Thymus (tissue), 14 donors: ENCODE data around the gene MAGEA3. TPM values are rescaled to one million over a fixed set of nuclear protein-coding genes. Genes with fewer than 3 reads are reported as not detected.
"Not testable (repeated sequence)": the region's sequence is repeated elsewhere in the genome, so short reads cannot be mapped to it uniquely, and the experiment has no call there.

Experiments
- DNase-seq, 9 donors: peaks; one replicate each; pipeline ENCODE4 v3.0.0-alpha.2; 2013; ENCODE audit warnings: low spot score in 9 of 9, low read depth in 6 of 9, missing footprints in 1 of 9
- H3K27ac ChIP-seq, 2 donors: one replicate each; pipeline ENCODE4 v1.5.1; 2013; ENCODE audit warnings: control low read depth in 1 of 2, low read depth in 1 of 2, low read length in 1 of 2, mild to moderate bottlenecking in 1 of 2, moderate library complexity in 1 of 2
- H3K27me3 ChIP-seq, 2 donors: one replicate each; pipeline ENCODE4 v1.5.1; 2013; ENCODE audit warnings: low read length in 1 of 2; ENCODE audit not compliant: control insufficient read depth in 2 of 2, insufficient read depth in 1 of 2
- H3K36me3 ChIP-seq, 2 donors: one replicate each; pipeline ENCODE4 v1.5.1; 2013; ENCODE audit warnings: low read length in 1 of 2, mild to moderate bottlenecking in 1 of 2, moderate library complexity in 1 of 2; ENCODE audit not compliant: control insufficient read depth in 2 of 2, insufficient read depth in 2 of 2
- H3K4me1 ChIP-seq, 2 donors: one replicate each; pipeline ENCODE4 v1.5.1; 2013; ENCODE audit warnings: low read length in 2 of 2; ENCODE audit not compliant: control insufficient read depth in 2 of 2, insufficient read depth in 2 of 2
- H3K4me3 ChIP-seq, 2 donors: one replicate each; pipeline ENCODE4 v1.5.1; 2013; ENCODE audit warnings: low read length in 2 of 2, control low read depth in 1 of 2, mild to moderate bottlenecking in 1 of 2
- H3K9me3 ChIP-seq, 2 donors: one replicate each; pipeline ENCODE4 v1.5.1; 2013; ENCODE audit warnings: low read length in 1 of 2, mild to moderate bottlenecking in 1 of 2; ENCODE audit not compliant: control insufficient read depth in 2 of 2, insufficient read depth in 1 of 2
- WGBS: extraction: QIAGEN DNeasy Blood & Tissue Kit; methylation state at CpG from one replicate; pipeline ENCODE4 v1.1.7; 2013; 5-methylcytosine and 5-hydroxymethylcytosine counted together
- long read RNA-seq, 10 donors: transcript quantifications; one replicate each; lab custom pipeline, GENCODE V29; 2026
- polyA plus RNA-seq: library from polyadenylated mRNA; stranded (reverse); fragments of 200-250 nt; gene quantifications from one replicate; pipeline ENCODE4 v1.2.3, GENCODE V29; 2013
- total RNA-seq: library from RNA; stranded (reverse); fragments of 120-200 nt; gene quantifications from one replicate; pipeline ENCODE4 v1.2.4, GENCODE V29; 2013
- donor health status: healthy.

Gene MAGEA3, protein sequence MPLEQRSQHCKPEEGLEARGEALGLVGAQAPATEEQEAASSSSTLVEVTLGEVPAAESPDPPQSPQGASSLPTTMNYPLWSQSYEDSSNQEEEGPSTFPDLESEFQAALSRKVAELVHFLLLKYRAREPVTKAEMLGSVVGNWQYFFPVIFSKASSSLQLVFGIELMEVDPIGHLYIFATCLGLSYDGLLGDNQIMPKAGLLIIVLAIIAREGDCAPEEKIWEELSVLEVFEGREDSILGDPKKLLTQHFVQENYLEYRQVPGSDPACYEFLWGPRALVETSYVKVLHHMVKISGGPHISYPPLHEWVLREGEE
- 0.05 TPM for total RNA-seq
- 0.05 TPM for polyA plus RNA-seq
- long read RNA-seq, donor 1 = 0 reads
- long read RNA-seq, donor 2 = 0 reads
- long read RNA-seq, donor 3 = 0 reads
- long read RNA-seq, donor 4 = 0 reads
- long read RNA-seq, donor 5 = 0 reads
- long read RNA-seq, donor 6 = 0 reads
- long read RNA-seq, donor 7 = 0 reads
- long read RNA-seq, donor 8 = 0 reads
- long read RNA-seq, donor 9 = 0 reads
- long read RNA-seq, donor 10 = 0 reads

DNA sequence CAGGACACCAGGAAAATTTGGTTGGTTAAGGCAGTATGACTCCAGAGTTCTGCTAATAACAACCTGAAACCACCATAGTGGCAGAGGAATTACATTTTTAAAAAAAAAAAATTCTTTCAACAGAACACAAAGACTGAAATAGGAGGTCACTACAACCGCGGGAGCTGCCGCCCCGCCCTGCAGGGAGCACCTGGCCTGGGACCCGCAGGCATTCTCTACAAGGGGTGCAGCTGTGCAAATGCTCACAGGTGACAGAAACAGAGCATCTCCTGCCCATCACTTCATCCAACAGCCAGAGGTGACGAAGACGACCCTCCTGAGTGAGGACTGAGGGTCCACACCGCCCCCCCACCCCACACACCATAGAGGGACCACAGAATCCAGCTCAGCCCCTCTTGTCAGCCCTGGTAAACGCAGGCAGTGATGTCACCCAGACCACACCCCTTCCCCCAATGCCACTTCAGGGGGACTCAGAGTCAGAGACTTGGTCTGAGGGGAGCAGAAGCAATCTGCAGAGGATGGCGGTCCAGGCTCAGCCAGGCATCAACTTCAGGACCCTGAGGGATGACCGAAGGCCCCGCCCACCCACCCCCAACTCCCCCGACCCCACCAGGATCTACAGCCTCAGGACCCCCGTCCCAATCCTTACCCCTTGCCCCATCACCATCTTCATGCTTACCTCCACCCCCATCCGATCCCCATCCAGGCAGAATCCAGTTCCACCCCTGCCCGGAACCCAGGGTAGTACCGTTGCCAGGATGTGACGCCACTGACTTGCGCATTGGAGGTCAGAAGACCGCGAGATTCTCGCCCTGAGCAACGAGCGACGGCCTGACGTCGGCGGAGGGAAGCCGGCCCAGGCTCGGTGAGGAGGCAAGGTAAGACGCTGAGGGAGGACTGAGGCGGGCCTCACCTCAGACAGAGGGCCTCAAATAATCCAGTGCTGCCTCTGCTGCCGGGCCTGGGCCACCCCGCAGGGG is at the start of gene MAGEA3:
Gene MAGEA3 (plus strand): TSS at position 843 of the 980 bp plus-strand sequence. CDS start 2,039 bp downstream, outside the sequence.
- WGBS = 96% methylated on average over 6 of the region's 34 CpGs

DNA sequence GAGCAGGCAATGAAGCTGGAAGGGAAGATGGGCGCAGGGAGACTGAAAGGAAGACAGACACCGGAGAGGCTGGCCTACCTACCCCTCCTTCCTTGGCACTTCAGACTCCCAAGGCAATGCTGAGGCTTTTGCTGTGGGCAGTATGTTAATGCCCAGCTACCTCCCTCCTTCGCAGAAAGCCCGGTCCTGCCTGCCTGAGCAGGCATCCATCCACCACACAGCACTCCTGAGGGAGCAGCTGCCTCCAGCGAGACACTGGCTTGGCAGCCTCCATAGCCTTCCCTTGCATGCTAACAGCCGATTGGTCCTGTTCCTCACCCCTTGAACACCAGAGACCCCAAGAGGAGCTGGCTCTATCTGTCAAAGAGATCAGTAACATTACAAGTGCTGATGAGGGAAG is 46.5 kb upstream of the MAGEA3 start:
- 96% methylated on average over 6 of the region's 6 CpGs for WGBS
- Histone ChIP-seq H3K4me1 (no peaks in the 10 kb centered on the region), H3K36me3 (no peaks in the 10 kb centered on the region), H3K27ac (no peak overlapping the region), H3K9me3 (no peaks in the 10 kb centered on the region), H3K4me3 (no peak overlapping the region), H3K27me3 (no peaks in the 10 kb centered on the region)
- no peak for DNase-seq

More for the DNA sequence above, at the start of gene MAGEA3:
- not testable (repeated sequence) for H3K4me1 ChIP-seq, H3K36me3 ChIP-seq, H3K27ac ChIP-seq, DNase-seq, H3K9me3 ChIP-seq, H3K27me3 ChIP-seq, H3K4me3 ChIP-seq

DNA sequence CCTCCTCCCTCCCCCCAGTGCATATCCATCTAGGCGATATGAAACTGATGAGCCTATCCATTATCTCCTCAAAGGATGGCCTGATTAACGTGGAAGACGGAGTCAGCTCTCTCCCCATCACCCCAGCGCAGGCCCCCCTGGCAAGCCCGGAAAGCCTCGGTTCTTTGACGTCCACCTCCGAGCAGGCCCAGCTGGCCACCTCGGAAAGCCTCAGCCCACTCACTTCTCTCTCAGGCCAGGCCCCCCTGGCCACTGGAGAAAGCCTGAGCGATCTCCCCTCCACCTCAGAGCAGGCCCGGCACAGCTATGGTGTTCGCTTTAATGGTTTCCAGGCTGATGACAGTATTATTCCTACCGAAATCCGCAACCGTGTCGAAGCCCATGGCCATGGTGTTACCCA is 46.1 kb upstream of the MAGEA3 start:
- 95% methylated on average over 16 of the region's 16 CpGs for WGBS
- no peaks in the 10 kb centered on the region for H3K27me3 ChIP-seq
- no peaks in the 10 kb centered on the region for H3K9me3 ChIP-seq
- H3K4me1 ChIP-seq = no peaks in the 10 kb centered on the region
- H3K36me3 ChIP-seq = no peaks in the 10 kb centered on the region
- no peak for DNase-seq
- H3K4me3 ChIP-seq = no peak overlapping the region
- H3K27ac ChIP-seq = no peak overlapping the region

DNA sequence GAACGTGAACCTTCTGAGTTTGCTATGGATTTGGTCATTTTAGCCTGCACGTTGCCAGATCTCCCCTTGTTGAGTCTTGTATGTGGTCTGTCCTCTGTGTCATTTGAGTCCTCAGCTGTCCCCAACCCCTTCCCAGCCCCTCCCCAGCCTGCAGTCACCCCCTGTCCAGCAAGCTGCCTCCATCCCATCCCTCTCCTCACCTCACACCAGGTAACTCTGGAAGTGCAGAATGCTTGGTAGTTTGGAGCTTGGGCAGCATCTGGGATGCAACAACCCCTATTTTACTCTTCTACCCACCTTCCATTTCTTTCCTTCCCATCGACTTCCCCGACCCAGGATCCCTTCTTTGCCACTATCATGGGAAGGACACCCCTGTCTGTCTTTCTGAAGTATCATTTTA is 42.5 kb upstream of the MAGEA3 start:
- Histone ChIP-seq H3K36me3 (no peaks in the 10 kb centered on the region), H3K4me1 (no peaks in the 10 kb centered on the region), H3K9me3 (no peaks in the 10 kb centered on the region), H3K4me3 (no peak overlapping the region), H3K27ac (no peak overlapping the region), H3K27me3 (no peaks in the 10 kb centered on the region)
- 88% methylated on average over 4 of the region's 4 CpGs for WGBS
- no peak for DNase-seq

DNA sequence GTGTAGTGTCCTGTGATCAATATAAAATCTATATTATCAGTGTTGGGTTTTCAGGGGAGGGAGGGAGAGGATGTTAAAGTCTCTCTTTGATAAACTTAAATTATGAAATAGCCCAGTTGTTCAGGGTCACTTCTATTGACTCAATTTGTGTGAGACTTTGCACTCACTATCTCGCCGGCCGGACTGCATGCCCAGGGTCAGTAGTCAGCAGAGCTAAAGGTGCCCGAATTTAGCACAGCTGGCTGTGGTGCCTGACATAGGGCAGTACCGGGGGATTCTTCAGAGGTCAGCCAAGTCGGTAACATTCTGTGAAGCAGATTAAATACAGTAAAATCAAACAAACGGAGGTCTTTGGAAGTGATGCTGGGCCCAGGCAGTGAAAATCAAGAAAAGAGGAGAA is 41.7 kb upstream of the MAGEA3 start:
- H3K27me3 ChIP-seq = no peaks in the 10 kb centered on the region
- no peak overlapping the region for H3K4me3 ChIP-seq
- WGBS = 93% methylated on average over 7 of the region's 7 CpGs
- H3K27ac ChIP-seq = no peak overlapping the region
- H3K4me1 ChIP-seq = no peaks in the 10 kb centered on the region
- DNase-seq = no peak
- H3K36me3 ChIP-seq = no peaks in the 10 kb centered on the region
- no peaks in the 10 kb centered on the region for H3K9me3 ChIP-seq

DNA sequence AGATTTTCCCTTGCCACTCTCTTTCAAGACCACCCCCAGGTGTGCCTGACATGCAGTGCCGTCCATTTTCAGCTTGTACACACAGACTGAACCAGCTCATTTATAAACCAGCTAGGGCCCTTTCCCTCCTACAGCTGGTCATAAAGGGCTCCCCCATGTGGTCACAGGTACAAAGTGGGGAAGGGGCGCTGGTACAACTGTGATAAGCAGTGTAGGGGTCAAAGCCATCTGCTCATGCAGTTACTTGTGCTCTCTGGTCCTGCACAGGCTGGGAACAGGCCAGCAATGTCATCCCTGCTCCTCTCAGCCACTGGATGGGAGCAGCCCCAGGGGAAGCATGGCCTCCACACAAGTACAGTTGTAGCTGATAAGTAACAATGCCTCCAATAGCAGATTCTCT is 40.3 kb upstream of the MAGEA3 start:
- Histone ChIP-seq H3K9me3 (no peaks in the 10 kb centered on the region), H3K27ac (no peak overlapping the region), H3K4me1 (no peaks in the 10 kb centered on the region), H3K27me3 (no peaks in the 10 kb centered on the region), H3K36me3 (no peaks in the 10 kb centered on the region), H3K4me3 (no peak overlapping the region)
- WGBS = 57% methylated on average over 2 of the region's 2 CpGs
- no peak for DNase-seq

DNA sequence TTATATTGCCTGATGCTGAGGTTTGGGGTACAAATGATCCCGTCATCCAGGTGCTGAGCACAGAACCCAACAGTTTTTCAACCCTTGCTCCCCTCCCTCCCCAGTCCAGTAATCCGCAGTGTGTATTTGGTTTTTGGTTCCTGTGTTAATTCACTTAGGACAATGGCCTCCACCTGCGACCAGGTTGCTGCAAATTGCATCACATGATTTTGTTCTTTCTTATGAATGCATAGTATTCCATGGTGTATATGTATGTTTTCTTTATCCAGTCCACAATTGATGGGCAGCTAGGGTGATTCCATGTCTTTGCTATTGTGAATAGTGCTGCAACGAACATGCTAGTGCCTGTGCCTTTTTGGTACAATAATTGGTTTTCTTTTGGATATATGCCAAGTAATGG is 35.5 kb upstream of the MAGEA3 start:
- no peak overlapping the region for H3K4me3 ChIP-seq
- no peak for DNase-seq
- H3K4me1 ChIP-seq = no peaks in the 10 kb centered on the region
- no peaks in the 10 kb centered on the region for H3K27me3 ChIP-seq
- H3K27ac ChIP-seq = no peak overlapping the region
- no peaks in the 10 kb centered on the region for H3K9me3 ChIP-seq
- 69% methylated on average over 4 of the region's 4 CpGs for WGBS
- no peaks in the 10 kb centered on the region for H3K36me3 ChIP-seq

DNA sequence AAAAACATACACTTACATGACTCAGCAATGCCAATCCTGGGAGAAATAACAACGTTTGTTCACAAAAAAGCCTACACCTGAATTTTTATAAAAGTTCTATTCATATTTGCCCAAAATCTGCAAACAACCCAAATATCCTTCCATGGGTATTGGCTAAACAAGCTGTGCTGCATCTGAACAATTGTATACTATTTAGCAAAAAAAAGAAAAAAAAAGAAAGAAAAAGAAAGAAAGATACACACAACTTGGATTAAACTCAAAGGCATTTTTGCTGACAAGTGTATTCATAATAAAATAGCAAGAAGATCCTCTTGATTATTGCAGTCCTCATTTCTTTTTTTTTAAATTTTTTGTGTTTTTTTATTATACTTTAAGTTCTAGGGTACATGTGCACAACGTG is 24.5 kb upstream of the MAGEA3 start:
- 73% methylated on average over 2 of the region's 2 CpGs for WGBS
- no peak overlapping the region for H3K4me3 ChIP-seq

DNA sequence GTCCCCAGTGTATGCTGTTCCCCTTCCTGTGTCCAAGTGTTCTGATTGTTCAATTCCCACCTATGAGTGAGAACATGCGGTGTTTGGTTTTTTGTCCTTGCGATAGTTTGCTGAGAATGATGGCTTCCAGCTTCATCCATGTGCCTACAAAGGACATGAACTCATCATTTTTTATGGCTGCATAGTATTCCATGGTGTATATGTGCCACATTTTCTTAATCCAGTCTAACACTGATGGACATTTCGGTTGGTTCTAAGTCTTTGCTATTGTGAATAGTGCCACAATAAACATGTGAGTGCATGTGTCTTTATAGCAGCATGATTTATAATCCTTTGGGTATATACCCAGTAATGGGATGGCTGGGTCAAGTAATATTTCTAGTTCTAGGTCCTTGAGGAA is 23.9 kb upstream of the MAGEA3 start:
- not testable (repeated sequence) for H3K9me3 ChIP-seq, H3K4me1 ChIP-seq, H3K27ac ChIP-seq, H3K4me3 ChIP-seq, DNase-seq, H3K27me3 ChIP-seq, H3K36me3 ChIP-seq
- WGBS = 94% methylated on average over 3 of the region's 3 CpGs

More for the DNA sequence above, 24.5 kb upstream of the MAGEA3 start:
- Histone ChIP-seq H3K27ac (no peak overlapping the region), H3K4me1 (no peaks in the 10 kb centered on the region), H3K36me3 (no peaks in the 10 kb centered on the region), H3K27me3 (no peaks in the 10 kb centered on the region), H3K9me3 (no peaks in the 10 kb centered on the region)
- no peak for DNase-seq
